GM21390 (cell line): ENCODE measurements around the gene PPP1R9B.

Experiments
- ATAC-seq: cut with Tn5 transposase; IDR thresholded peaks from one replicate; pipeline ENCODE4 v1.9.1; 2021; ENCODE audit not compliant: unreplicated experiment

PPP1R9B gene

DNA sequence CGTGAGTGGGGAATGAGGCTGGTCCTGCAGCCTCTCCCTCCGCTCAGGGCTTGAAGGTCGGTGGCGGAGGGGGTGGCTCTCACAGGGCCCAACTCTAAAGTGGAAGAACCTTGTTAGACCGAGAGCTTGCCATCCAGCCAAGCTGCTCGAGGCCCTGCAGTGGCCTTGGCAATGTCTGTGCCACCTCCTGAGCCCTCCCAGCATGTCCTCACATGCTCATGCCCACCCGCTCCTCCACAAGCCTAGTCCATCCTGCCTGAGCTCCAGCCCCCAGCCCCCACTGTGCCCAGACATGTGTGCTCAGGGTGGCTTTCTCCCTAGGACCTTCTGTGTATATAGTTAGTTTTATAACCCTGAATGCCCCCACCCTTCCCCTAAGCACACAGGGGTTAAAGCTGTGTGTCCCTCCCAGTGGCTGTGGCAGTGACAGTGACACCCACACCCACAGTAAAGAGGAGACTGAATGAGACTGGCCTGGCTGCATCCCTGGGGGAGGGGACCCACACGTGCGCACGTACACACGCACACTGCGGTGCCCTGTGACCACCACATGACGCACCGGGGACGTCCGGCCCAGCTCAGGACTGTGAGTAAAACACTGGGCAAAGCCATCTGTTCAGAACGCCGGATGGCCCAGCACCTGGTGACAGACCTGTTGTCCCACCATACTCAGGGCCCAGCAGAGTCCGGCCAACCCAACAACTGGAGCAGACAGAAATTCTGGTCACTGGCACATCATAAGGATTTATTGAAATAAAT, 39.7 kb downstream of the PPP1R9B start:
- no peak for ATAC-seq

DNA sequence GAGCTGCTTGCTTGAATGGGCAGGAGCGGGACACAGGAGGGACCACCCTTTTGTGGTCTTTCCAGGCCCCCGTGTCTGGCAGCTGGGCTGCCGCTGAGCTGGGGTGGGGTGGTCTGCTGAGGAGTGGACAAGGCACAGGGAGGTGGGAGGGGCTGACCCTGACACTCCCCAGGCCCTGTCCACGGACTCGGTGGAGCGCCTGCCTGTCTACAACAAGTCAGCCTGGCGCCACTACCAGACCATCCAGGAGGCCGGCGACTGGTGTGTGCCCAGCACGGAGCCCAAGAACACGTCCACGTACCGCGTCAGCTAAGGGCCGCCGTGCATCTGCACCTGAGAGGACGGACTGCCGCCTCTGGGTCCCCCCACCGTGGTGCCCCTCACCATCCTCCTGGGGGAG, 40.7 kb downstream of the PPP1R9B start:
- no peak for ATAC-seq

GRCh38 chr17:50109207-50109606, 41.3 kb downstream of the PPP1R9B start:
- ATAC-seq: no peak

GRCh38 chr17:50108556-50108955, 41.9 kb downstream of the PPP1R9B start:
- ATAC-seq: no peak

DNA sequence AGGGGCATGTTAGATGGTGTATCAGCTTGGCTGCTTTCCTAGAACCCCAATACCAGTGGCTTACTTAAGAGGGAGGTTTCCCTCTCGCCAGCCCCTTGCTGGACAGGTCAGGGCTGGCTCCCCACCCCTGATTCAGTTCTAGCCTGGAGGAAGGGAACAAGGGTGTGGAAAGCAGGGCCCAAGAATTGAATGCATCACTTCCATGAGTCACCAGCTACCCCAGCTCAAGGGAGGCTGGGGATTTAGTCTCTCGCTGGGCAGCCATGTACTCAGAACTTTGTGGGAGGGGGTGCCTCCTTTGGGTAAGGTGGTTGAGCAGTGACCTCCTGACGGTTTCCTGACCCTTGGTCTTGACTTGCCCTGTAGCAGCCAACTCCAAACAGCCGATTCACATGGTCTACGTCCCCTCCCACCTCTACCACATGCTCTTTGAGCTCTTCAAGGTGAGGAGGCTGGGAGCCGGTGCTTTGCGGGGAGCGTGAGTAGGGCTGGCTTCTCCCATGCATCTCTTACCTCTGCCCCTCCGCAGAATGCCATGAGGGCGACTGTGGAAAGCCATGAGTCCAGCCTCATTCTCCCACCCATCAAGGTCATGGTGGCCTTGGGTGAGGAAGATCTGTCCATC, 42.6 kb downstream of the PPP1R9B start:
- ATAC-seq: no peak

- ATAC-seq: no peak
These were observed 43.9 kb downstream of the PPP1R9B start for GRCh38 chr17:50106393-50107131.

DNA sequence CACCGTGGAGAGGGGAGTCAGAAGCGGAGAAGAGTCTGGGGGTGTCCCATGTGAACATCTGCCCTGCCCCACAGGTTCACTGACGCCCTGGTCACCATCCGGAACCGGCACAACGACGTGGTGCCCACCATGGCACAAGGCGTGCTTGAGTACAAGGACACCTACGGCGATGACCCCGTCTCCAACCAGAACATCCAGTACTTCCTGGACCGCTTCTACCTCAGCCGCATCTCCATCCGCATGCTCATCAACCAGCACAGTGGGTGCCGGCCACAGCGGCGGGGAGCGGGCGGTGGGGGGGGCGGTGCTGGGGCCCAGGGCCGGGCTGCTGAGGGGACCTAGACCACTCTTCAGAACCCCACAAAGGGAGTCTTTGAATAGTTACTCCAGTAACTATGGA, 44.7 kb downstream of the PPP1R9B start:
- ATAC-seq: no peak

- no peak for ATAC-seq
These were observed 46.5 kb downstream of the PPP1R9B start for GRCh38 chr17:50103941-50104340.

- no peak for ATAC-seq
These were observed 47.2 kb downstream of the PPP1R9B start for GRCh38 chr17:50103252-50103651.

- ATAC-seq: no peak
These were observed 48.1 kb downstream of the PPP1R9B start for GRCh38 chr17:50102164-50102991.

GRCh38 chr17:50101346-50102163, 48.9 kb downstream of the PPP1R9B start:
- ATAC-seq: no peak

GRCh38 chr17:50100921-50101345, 49.5 kb downstream of the PPP1R9B start:
- no peak for ATAC-seq

- ATAC-seq: no peak
These were observed 50.0 kb downstream of the PPP1R9B start for GRCh38 chr17:50100480-50100883.

DNA sequence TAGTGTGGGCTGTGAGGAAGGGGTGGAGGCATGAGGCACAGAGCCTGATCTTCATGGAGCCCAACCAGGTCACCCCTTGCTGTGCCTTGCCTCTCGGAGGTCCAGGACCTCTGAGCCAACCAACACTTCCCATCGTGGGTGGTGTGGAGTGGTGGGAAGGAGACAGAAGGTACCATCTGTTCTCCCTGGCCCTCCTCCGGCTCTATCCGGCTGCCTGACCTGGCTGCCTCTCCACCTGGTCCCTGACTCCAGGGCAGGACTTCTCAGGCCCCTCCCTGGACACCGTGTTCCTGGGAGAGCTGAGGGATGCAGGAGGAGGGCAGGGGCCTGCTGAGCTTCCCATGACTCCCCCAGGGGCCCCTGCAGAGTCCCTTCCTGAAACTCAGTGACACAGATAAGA, 51.5 kb downstream of the PPP1R9B start:
- ATAC-seq: no peak

GRCh38 chr17:50098583-50098982, 51.9 kb downstream of the PPP1R9B start:
- no peak for ATAC-seq

DNA sequence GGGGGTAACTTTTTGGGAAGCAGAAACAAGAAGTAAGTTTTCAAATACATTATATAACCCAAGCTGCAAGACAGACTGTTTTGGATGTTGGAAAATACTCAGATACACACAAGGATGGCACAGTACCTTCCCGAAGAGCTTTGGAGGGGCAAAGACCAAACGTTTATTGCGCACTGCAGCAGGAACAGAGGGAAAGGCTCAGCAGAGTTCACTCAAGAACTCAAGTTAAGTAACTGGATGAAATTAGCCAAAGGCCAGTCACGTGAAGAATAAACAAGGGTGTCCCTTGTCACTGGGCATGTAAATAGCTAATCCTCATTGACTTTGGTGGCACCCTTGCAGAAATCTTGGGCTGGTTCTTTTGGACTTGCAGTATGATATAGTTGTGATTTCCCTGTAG, 52.6 kb downstream of the PPP1R9B start:
- no peak for ATAC-seq

DNA sequence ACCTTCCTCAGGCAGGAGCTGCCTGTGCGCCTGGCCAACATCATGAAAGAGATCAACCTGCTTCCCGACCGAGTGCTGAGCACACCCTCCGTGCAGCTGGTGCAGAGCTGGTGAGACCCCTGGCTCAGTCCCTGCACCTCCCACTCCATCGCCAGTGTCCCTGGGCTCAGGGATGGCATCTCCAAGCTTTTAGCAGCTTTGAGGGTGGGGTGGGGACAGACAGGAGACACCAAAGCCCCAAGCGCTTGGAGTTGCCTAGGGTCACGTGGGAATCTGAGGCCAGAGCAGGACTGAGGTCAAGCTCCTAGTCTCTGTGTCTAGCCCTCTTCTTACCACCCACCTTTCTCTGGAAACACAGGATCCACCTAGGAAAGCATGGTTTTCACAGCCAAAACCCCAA, 53.0 kb downstream of the PPP1R9B start:
- ATAC-seq: no peak

DNA sequence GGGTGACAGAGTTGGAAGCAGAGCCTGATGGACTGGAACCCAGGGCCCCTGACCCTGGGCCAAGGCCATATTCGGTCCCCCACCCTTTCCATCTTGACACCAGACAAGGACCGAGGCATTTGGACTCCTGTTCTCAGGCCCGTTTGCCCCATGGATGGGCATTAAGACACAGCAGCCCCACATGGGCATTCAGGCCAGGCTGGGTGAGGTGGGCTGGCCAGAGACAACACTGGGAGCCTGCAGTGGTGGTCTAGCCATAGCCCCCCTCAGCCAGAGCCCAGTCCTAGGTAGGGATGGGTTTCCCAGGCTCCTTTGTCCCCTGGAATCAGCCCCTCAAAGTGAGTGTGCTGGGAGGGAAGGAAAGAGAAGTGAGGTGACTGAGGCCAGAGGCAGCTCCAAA, 53.7 kb downstream of the PPP1R9B start:
- no peak for ATAC-seq

- no peak for ATAC-seq
These were observed 54.4 kb downstream of the PPP1R9B start for GRCh38 chr17:50096092-50096491.

- no peak for ATAC-seq
These were observed 54.8 kb downstream of the PPP1R9B start for GRCh38 chr17:50095626-50096037.
